Measurements from ENCODE around the gene FGF14.

The FGF14 gene

GRCh38 chr13:102049853-102050252 lies 352.0 kb downstream of the FGF14 start:
- no peak overlapping the region for H3K9ac ChIP-seq (ENCODE audit: low read depth, low read length)
- H3K9me3 ChIP-seq (ENCODE audit: insufficient read depth, low read depth, low read length): peaks cover 20% of the 10 kb centered on the region
- H3K27ac ChIP-seq (ENCODE audit: low read length): no peak overlapping the region
- no peaks in the 10 kb centered on the region for H3K4me1 ChIP-seq (ENCODE audit: insufficient read depth, low read length)
- H3K4me3 ChIP-seq (ENCODE audit: low read length): no peak overlapping the region
- H3K27me3 ChIP-seq (ENCODE audit: insufficient read depth, low read length): no peaks in the 10 kb centered on the region
- no peaks in the 10 kb centered on the region for H3K36me3 ChIP-seq (ENCODE audit: insufficient read depth, low read depth, low read length)

- no peaks in the 10 kb centered on the region for H3K36me3 ChIP-seq (ENCODE audit: insufficient read depth, low read depth, low read length)
- H3K27me3 ChIP-seq (ENCODE audit: insufficient read depth, low read length): no peaks in the 10 kb centered on the region
- no peaks in the 10 kb centered on the region for H3K4me1 ChIP-seq (ENCODE audit: insufficient read depth, low read length)
- H3K27ac ChIP-seq (ENCODE audit: low read length): no peak overlapping the region
- no peaks in the 10 kb centered on the region for H3K9me3 ChIP-seq (ENCODE audit: insufficient read depth, low read depth, low read length)
- no peak overlapping the region for H3K4me3 ChIP-seq (ENCODE audit: low read length)
- H3K9ac ChIP-seq (ENCODE audit: low read depth, low read length): no peak overlapping the region
Observed at GRCh38 chr13:102045731-102046130, 356.1 kb downstream of the FGF14 start.

DNA sequence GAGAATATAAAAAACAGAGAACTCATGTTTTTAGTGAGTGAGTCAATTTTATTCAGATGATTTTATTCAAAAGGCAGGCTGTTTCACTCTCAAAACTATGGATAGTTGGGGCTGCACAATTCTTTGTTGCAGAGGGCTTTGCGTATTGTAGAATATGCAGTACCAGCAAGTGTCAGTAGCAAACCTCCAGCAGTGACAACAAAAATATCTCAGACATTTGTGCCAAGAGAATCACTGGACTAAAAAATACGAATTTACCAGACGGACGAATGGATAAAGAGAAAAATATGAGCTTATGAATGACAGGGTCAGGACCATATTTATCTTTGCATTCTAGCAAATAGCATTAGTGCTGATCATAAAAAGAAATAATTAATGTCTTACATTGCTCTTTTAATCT lies 359.1 kb downstream of the FGF14 start:
- Histone ChIP-seq H3K4me1 (ENCODE audit: insufficient read depth, low read length) (no peaks in the 10 kb centered on the region), H3K9ac (ENCODE audit: low read depth, low read length) (no peak overlapping the region), H3K27me3 (ENCODE audit: insufficient read depth, low read length) (no peaks in the 10 kb centered on the region)

GRCh38 chr13:102041544-102041943 lies 360.3 kb downstream of the FGF14 start:
- no peaks in the 10 kb centered on the region for H3K9me3 ChIP-seq (ENCODE audit: insufficient read depth, low read depth, low read length)
- H3K4me1 ChIP-seq (ENCODE audit: insufficient read depth, low read length): no peaks in the 10 kb centered on the region
- no peak overlapping the region for H3K27ac ChIP-seq (ENCODE audit: low read length)
- H3K36me3 ChIP-seq (ENCODE audit: insufficient read depth, low read depth, low read length): no peaks in the 10 kb centered on the region
- H3K9ac ChIP-seq (ENCODE audit: low read depth, low read length): no peak overlapping the region
- no peak overlapping the region for H3K4me3 ChIP-seq (ENCODE audit: low read length)
- no peaks in the 10 kb centered on the region for H3K27me3 ChIP-seq (ENCODE audit: insufficient read depth, low read length)

More for the DNA sequence above, 359.1 kb downstream of the FGF14 start:
- Histone ChIP-seq H3K9me3 (ENCODE audit: insufficient read depth, low read depth, low read length) (no peaks in the 10 kb centered on the region), H3K36me3 (ENCODE audit: insufficient read depth, low read depth, low read length) (no peaks in the 10 kb centered on the region), H3K4me3 (ENCODE audit: low read length) (no peak overlapping the region), H3K27ac (ENCODE audit: low read length) (no peak overlapping the region)

DNA sequence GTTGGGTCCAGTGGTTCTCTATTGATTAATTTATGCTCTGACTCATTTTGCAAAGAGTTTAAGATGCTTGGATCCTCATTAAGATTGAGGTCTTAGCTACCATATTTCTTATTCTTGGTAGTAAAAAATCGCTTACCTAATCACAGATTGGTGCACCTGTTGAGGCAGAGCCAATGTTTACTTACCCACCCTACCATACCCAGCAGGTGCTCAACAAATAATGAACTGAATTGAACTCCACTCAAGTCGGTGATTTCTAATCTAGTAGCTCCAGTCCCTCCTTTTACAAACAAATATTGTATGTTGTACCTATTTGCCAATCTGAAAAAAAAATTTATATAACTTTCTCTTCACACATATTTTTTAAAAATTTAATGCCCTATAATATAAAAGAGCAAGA lies 361.0 kb downstream of the FGF14 start:
- no peaks in the 10 kb centered on the region for H3K27me3 ChIP-seq (ENCODE audit: insufficient read depth, low read length)
- H3K27ac ChIP-seq (ENCODE audit: low read length): no peak overlapping the region
- no peaks in the 10 kb centered on the region for H3K9me3 ChIP-seq (ENCODE audit: insufficient read depth, low read depth, low read length)
- H3K4me3 ChIP-seq (ENCODE audit: low read length): no peak overlapping the region
- H3K9ac ChIP-seq (ENCODE audit: low read depth, low read length): no peak overlapping the region
- no peaks in the 10 kb centered on the region for H3K4me1 ChIP-seq (ENCODE audit: insufficient read depth, low read length)
- H3K36me3 ChIP-seq (ENCODE audit: insufficient read depth, low read depth, low read length): no peaks in the 10 kb centered on the region

- Histone ChIP-seq H3K4me1 (ENCODE audit: insufficient read depth, low read length) (no peaks in the 10 kb centered on the region), H3K36me3 (ENCODE audit: insufficient read depth, low read depth, low read length) (no peaks in the 10 kb centered on the region), H3K9ac (ENCODE audit: low read depth, low read length) (no peak overlapping the region), H3K27ac (ENCODE audit: low read length) (no peak overlapping the region), H3K9me3 (ENCODE audit: insufficient read depth, low read depth, low read length) (no peaks in the 10 kb centered on the region), H3K4me3 (ENCODE audit: low read length) (no peak overlapping the region), H3K27me3 (ENCODE audit: insufficient read depth, low read length) (no peaks in the 10 kb centered on the region)
Observed at GRCh38 chr13:102039264-102039663, 362.6 kb downstream of the FGF14 start.

GRCh38 chr13:102038787-102039186 lies 363.1 kb downstream of the FGF14 start:
- Histone ChIP-seq H3K36me3 (ENCODE audit: insufficient read depth, low read depth, low read length) (no peaks in the 10 kb centered on the region), H3K27ac (ENCODE audit: low read length) (no peak overlapping the region), H3K27me3 (ENCODE audit: insufficient read depth, low read length) (no peaks in the 10 kb centered on the region), H3K4me1 (ENCODE audit: insufficient read depth, low read length) (no peaks in the 10 kb centered on the region), H3K9ac (ENCODE audit: low read depth, low read length) (no peak overlapping the region), H3K9me3 (ENCODE audit: insufficient read depth, low read depth, low read length) (no peaks in the 10 kb centered on the region), H3K4me3 (ENCODE audit: low read length) (no peak overlapping the region)

DNA sequence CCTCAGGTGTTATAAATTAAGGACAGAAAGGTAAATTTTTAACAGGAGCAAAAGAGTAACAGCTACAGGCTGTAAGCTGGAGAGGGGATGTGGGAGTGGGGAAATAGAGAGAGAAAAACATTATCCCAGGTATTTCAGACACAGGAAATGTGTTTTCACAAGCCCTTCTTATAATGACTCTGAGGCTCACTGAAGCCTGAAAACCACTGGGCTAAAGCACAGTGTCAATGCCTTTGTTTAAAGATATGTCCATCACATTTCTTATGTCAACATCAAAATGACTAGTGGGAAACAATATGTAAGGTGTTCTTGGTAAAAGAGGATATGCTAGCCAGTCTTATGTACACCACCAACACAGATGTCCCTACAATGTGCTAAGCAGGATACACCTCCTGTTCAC lies 365.9 kb downstream of the FGF14 start:
- no peaks in the 10 kb centered on the region for H3K4me1 ChIP-seq (ENCODE audit: insufficient read depth, low read length)
- H3K9ac ChIP-seq (ENCODE audit: low read depth, low read length): no peak overlapping the region
- no peaks in the 10 kb centered on the region for H3K27me3 ChIP-seq (ENCODE audit: insufficient read depth, low read length)
- H3K9me3 ChIP-seq (ENCODE audit: insufficient read depth, low read depth, low read length): no peaks in the 10 kb centered on the region
- no peak overlapping the region for H3K4me3 ChIP-seq (ENCODE audit: low read length)
- no peak overlapping the region for H3K27ac ChIP-seq (ENCODE audit: low read length)
- no peaks in the 10 kb centered on the region for H3K36me3 ChIP-seq (ENCODE audit: insufficient read depth, low read depth, low read length)

GRCh38 chr13:102033857-102034331 lies 368.0 kb downstream of the FGF14 start:
- H3K4me3 ChIP-seq (ENCODE audit: low read length): no peak overlapping the region
- no peaks in the 10 kb centered on the region for H3K36me3 ChIP-seq (ENCODE audit: insufficient read depth, low read depth, low read length)
- H3K4me1 ChIP-seq (ENCODE audit: insufficient read depth, low read length): no peaks in the 10 kb centered on the region
- no peaks in the 10 kb centered on the region for H3K27me3 ChIP-seq (ENCODE audit: insufficient read depth, low read length)
- no peaks in the 10 kb centered on the region for H3K9me3 ChIP-seq (ENCODE audit: insufficient read depth, low read depth, low read length)
- H3K9ac ChIP-seq (ENCODE audit: low read depth, low read length): no peak overlapping the region
- no peak overlapping the region for H3K27ac ChIP-seq (ENCODE audit: low read length)

GRCh38 chr13:102033386-102033785 lies 368.5 kb downstream of the FGF14 start:
- Histone ChIP-seq H3K27ac (ENCODE audit: low read length) (no peak overlapping the region), H3K4me1 (ENCODE audit: insufficient read depth, low read length) (no peaks in the 10 kb centered on the region), H3K9me3 (ENCODE audit: insufficient read depth, low read depth, low read length) (no peaks in the 10 kb centered on the region), H3K9ac (ENCODE audit: low read depth, low read length) (no peak overlapping the region), H3K4me3 (ENCODE audit: low read length) (no peak overlapping the region), H3K27me3 (ENCODE audit: insufficient read depth, low read length) (no peaks in the 10 kb centered on the region), H3K36me3 (ENCODE audit: insufficient read depth, low read depth, low read length) (no peaks in the 10 kb centered on the region)

DNA sequence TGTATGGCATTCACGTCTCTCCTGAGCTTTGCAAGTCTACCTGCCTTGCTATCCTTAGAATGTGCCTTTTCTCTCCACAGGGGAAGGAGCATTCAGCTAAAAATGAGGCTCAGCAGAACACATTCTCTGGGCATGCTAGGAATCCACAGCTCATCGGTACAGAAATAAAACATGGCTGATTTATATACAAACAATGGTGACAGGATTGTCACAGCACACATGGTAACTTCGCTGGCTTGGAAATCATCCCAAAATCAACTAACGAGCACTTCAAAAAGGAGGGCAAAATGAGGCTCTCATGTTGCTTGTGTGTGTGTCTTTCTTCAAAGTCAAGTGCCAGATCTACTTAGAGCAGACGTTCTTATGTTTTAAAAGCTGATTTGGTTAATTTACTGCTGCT lies 373.0 kb downstream of the FGF14 start:
- Histone ChIP-seq H3K4me1 (ENCODE audit: insufficient read depth, low read length) (no peaks in the 10 kb centered on the region), H3K9me3 (ENCODE audit: insufficient read depth, low read depth, low read length) (no peaks in the 10 kb centered on the region), H3K36me3 (ENCODE audit: insufficient read depth, low read depth, low read length) (no peaks in the 10 kb centered on the region), H3K9ac (ENCODE audit: low read depth, low read length) (no peak overlapping the region), H3K27ac (ENCODE audit: low read length) (no peak overlapping the region), H3K4me3 (ENCODE audit: low read length) (no peak overlapping the region), H3K27me3 (ENCODE audit: insufficient read depth, low read length) (no peaks in the 10 kb centered on the region)

DNA sequence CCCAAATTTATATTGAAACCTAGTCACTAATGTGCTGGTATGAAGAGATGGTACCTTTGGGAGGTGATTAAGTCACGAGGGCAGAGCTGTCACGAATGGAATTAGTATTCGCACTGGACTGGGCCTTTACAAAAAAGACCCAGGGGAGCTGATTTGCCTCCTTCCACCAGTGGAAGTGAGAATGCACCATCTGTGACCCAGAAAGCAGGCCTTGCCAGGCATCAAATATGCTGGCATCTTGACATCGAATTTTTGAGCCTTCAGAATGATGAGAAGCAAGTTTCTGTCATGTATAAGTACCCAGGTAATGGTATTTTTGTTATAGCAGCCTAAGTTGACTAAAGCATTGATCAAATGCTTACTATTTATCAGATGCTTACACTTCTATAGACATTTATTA lies 373.6 kb downstream of the FGF14 start:
- no peak overlapping the region for H3K27ac ChIP-seq (ENCODE audit: low read length)

GRCh38 chr13:102021777-102022176 lies 380.1 kb downstream of the FGF14 start:
- no peaks in the 10 kb centered on the region for H3K27me3 ChIP-seq (ENCODE audit: insufficient read depth, low read length)
- no peaks in the 10 kb centered on the region for H3K36me3 ChIP-seq (ENCODE audit: insufficient read depth, low read depth, low read length)
- no peaks in the 10 kb centered on the region for H3K4me1 ChIP-seq (ENCODE audit: insufficient read depth, low read length)
- H3K27ac ChIP-seq (ENCODE audit: low read length): no peak overlapping the region
- no peak overlapping the region for H3K9ac ChIP-seq (ENCODE audit: low read depth, low read length)
- no peak overlapping the region for H3K4me3 ChIP-seq (ENCODE audit: low read length)
- H3K9me3 ChIP-seq (ENCODE audit: insufficient read depth, low read depth, low read length): peaks cover 21% of the 10 kb centered on the region

More for the DNA sequence above, 373.6 kb downstream of the FGF14 start:
- Histone ChIP-seq H3K4me1 (ENCODE audit: insufficient read depth, low read length) (no peaks in the 10 kb centered on the region), H3K9ac (ENCODE audit: low read depth, low read length) (no peak overlapping the region), H3K36me3 (ENCODE audit: insufficient read depth, low read depth, low read length) (no peaks in the 10 kb centered on the region), H3K9me3 (ENCODE audit: insufficient read depth, low read depth, low read length) (no peaks in the 10 kb centered on the region), H3K27me3 (ENCODE audit: insufficient read depth, low read length) (no peaks in the 10 kb centered on the region), H3K4me3 (ENCODE audit: low read length) (no peak overlapping the region)
